Left lung (tissue), 10 donors: Measurements from ENCODE around the gene ZNF566. TPM values are rescaled to one million over a fixed set of nuclear protein-coding genes. Genes with fewer than 3 reads are reported as not detected.

Experiments used
- ATAC-seq: fragments of 200-7000 bp; cut with Tn5 transposase; one replicate; pipeline ENCODE4 v1.9.1; 2020; ENCODE audit warnings: moderate library complexity
- DNase-seq, 4 donors: peaks; one replicate each; pipeline ENCODE4 v3.0.0-alpha.2; 2013 to 2020
- H3K27ac ChIP-seq, 2 donors: fragments of 200-600 bp; sonication (generic) in 1 of 2; one replicate each; pipeline versions ENCODE4 v1.5.0 to v1.8.0; 2020 to 2021
- H3K27me3 ChIP-seq, 2 donors: fragments of 200-600 bp; sonication (generic) in 1 of 2; one replicate each; pipeline versions ENCODE4 v1.5.0 to v1.8.0; 2020 to 2021
- H3K36me3 ChIP-seq, 2 donors: fragments of 200-600 bp; sonication (generic) in 1 of 2; one replicate each; pipeline versions ENCODE4 v1.5.0 to v1.8.0; 2020 to 2021
- H3K4me1 ChIP-seq, 2 donors: fragments of 200-600 bp; one replicate each; pipeline ENCODE4 v1.8.0; 2021
- H3K4me3 ChIP-seq, 2 donors: fragments of 200-600 bp; sonication (generic) in 1 of 2; one replicate each; pipeline versions ENCODE4 v1.5.0 to v1.8.0; 2020 to 2021; ENCODE audit warnings: mild to moderate bottlenecking in 1 of 2
- H3K9me3 ChIP-seq, 2 donors: fragments of 200-600 bp; sonication (generic) in 1 of 2; one replicate each; pipeline versions ENCODE4 v1.5.0 to v1.8.0; 2020 to 2021
- CTCF ChIP-seq, 2 donors: fragments of 200-600 bp; sonication (generic) in 1 of 2; IDR thresholded peaks; one replicate each; pipeline versions ENCODE4 v1.5.0 to v1.8.0; 2021; ENCODE audit warnings: antibody characterized with exemption in 2 of 2
- intact Hi-C, 2 donors: fragments of 100-400 bp; cut with DNase I; formaldehyde crosslinking; loops; one replicate each; pipeline versions ENCODE4 v1.11.2 to v1.14.2; 2022
- polyA plus RNA-seq, 6 donors: library from polyadenylated mRNA; unstranded; fragments of 120-200 nt; gene quantifications; one replicate each; pipeline ENCODE4 v1.2.1, GENCODE V29; 2013; ENCODE audit not compliant: insufficient read length in 6 of 6
- total RNA-seq, 2 donors: library from RNA; stranded (reverse); fragmentation: NEBNext Ultra II Directional; extraction: Animal tissue kit (Norgen Biotek cat#: 25700); gene quantifications; one replicate each; pipeline ENCODE4 v1.2.1, GENCODE V29; 2021
- donor health status: DM: no; HTN: yes; CAD: no.
- donor health status: DM: no; HTN: no; CAD: no.

Gene ZNF566
- total and polyA plus RNA-seq, 8 donors = 8.8 to 17.7 (median 15.2) TPM

DNA sequence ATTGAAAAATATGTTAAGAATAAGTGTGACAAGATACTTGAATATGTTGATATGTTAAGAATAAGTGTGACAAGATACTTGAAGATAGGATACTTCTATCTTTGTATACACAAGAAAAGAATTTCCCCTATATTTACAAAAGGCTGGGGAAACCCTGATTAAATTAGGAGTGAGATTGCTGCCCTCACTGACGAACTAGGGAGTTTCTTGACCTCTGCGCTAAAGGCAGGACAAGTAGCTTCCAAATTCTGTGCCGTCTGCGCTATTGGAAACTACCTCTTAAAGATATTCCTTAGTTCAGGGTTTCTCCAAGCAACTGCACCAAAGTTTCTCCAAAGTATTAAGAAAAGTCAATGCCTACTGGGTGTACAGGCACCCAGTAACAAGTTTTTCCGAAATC is 38.0 kb upstream of the ZNF566 start:
- ATAC-seq (no peak), DNase-seq (peak in 1 of 4 donors; percentile 26)
- Histone ChIP-seq H3K4me1 (peaks cover 6 to 19% of the 10 kb centered on the region in 2 donors), H3K27ac (peak overlapping the region; percentile 92 to 95), H3K36me3 (peaks cover 0 to 35% of the 10 kb centered on the region in 2 donors), H3K9me3 (peaks cover 4 to 63% of the 10 kb centered on the region in 2 donors), H3K4me3 (peak overlapping the region; percentile 64), H3K27me3 (no peaks in the 10 kb centered on the region)
- TF ChIP-seq CTCF (IDR thresholded peaks at IDR 0.05) = no peak
- intact Hi-C loops = no loop called here

DNA sequence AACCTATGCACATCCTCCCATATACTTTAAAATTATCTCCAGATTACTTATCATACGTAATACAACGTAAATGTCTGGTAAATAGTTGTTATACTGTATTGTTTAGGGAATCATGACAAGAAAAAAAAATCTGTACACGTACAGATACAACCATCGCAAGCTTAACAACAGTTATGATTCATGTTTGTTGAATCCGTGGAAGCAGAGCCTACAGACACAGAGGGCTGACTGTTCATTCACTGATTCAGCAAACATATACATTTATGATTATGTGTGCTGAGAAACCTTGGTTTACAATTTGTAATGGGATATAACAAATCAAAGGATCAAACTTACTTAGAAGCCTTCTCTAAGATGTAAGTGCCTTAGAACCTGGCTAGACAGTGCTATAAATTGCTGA is 37.2 kb upstream of the ZNF566 start:
- no peak overlapping the region for H3K27ac ChIP-seq
- intact Hi-C loops = no loop called here
- no peak for DNase-seq
- H3K4me3 ChIP-seq = no peak overlapping the region
- peaks cover 0 to 40% of the 10 kb centered on the region in 2 donors for H3K36me3 ChIP-seq
- H3K9me3 ChIP-seq = peaks cover 5 to 63% of the 10 kb centered on the region in 2 donors
- ATAC-seq = no peak
- TF ChIP-seq CTCF (IDR thresholded peaks at IDR 0.05) = no peak
- peaks cover 6 to 19% of the 10 kb centered on the region in 2 donors for H3K4me1 ChIP-seq
- H3K27me3 ChIP-seq = no peaks in the 10 kb centered on the region

- ATAC-seq = no peak
- no peak for TF ChIP-seq CTCF (IDR thresholded peaks at IDR 0.05)
- H3K36me3 ChIP-seq = peaks cover 0 to 59% of the 10 kb centered on the region in 2 donors
These were observed 35.3 kb upstream of the ZNF566 start for GRCh38 chr19:36524617-36525016.

DNA sequence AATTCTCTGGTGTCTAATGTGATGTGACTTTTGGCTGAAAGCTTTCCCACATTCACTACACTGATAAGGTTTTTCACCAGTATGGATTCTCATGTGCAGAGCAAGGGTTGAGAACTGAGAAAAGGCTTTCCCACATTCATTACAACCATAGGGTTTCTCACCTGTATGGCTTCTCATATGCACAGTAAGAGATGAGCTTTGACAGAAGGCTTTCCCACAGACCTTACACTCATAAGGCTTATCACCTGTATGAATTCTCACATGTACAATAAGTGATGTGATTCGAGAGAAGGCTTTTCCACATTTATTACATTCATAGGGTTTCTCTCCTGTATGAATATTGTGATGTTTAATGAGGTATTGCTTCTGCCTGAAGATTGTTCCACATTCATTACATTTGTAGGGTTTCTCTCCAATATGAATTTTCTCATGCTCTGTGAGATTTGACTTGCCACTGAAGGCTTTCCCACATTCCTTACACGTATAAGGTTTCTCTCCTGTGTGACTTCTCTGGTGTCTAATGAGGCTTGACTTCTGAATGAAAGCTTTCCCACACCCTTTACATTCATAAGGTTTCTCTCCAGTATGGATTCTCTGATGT is 24.8 kb upstream of the ZNF566 start:
- TF ChIP-seq CTCF (IDR thresholded peaks at IDR 0.05) = no peak
- Histone ChIP-seq H3K9me3 (peaks cover 25 to 100% of the 10 kb centered on the region in 2 donors), H3K4me3 (no peak overlapping the region), H3K27ac (no peak overlapping the region), H3K4me1 (no peaks in the 10 kb centered on the region), H3K36me3 (peaks cover 0 to 70% of the 10 kb centered on the region in 2 donors), H3K27me3 (no peaks in the 10 kb centered on the region)
- ATAC-seq = no peak
- no peak for DNase-seq
- intact Hi-C loops = no loop called here

More at GRCh38 chr19:36524617-36525016, 35.3 kb upstream of the ZNF566 start:
- Histone ChIP-seq H3K9me3 (peaks cover 10 to 68% of the 10 kb centered on the region in 2 donors), H3K4me1 (peaks cover 6 to 18% of the 10 kb centered on the region in 2 donors), H3K27ac (no peak overlapping the region), H3K4me3 (no peak overlapping the region), H3K27me3 (no peaks in the 10 kb centered on the region)
- DNase-seq = no peak
- intact Hi-C loops = no loop called here

GRCh38 chr19:36508325-36508724 is 19.0 kb upstream of the ZNF566 start:
- no peaks in the 10 kb centered on the region for H3K4me1 ChIP-seq
- no peaks in the 10 kb centered on the region for H3K27me3 ChIP-seq
- peaks cover 13 to 100% of the 10 kb centered on the region in 2 donors for H3K9me3 ChIP-seq
- TF ChIP-seq CTCF (IDR thresholded peaks at IDR 0.05) = no peak
- no peak overlapping the region for H3K4me3 ChIP-seq
- intact Hi-C loops = no loop called here
- DNase-seq (no peak), ATAC-seq (no peak)
- H3K36me3 ChIP-seq = peaks cover 0 to 12% of the 10 kb centered on the region in 2 donors
- H3K27ac ChIP-seq = no peak overlapping the region
